ENCODE results near the gene ERN1.

ERN1 gene

GRCh38 chr17:64055183-64056142 is 74.5 kb downstream of the ERN1 start:
- DNase-seq (ENCODE audit: low read depth), result no peak
- no peak for TF ChIP-seq CTCF (IDR thresholded peaks at IDR 0.05; ENCODE audit: low read length, missing control alignments)

DNA sequence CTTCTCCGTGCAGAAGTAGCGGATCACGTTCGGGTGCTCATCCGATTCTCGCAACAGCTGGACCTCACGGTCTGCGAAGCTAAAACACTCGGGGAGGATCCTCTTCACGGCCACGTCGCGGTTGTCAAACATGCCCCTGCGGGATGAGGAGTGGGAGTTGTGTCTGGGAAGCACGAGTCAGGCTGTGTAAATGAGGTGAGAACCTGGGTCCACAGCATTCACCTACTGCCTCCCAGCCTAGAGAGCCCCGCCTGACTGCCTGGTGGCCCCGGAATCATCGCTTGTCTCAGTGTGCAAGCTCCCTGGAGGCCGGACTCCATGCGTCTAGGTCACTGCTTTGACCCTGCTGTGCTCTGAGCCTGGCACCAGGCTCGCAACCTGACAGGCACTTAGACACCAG is 75.6 kb downstream of the ERN1 start:
- DNase-seq (ENCODE audit: low read depth), result no peak
- TF ChIP-seq CTCF (IDR thresholded peaks at IDR 0.05; ENCODE audit: low read length, missing control alignments), result no peak
- no peak overlapping the region for H3K4me3 ChIP-seq (replicated peaks; ENCODE audit: low read depth, low read length)

More at GRCh38 chr17:64055183-64056142, 74.5 kb downstream of the ERN1 start:
- H3K4me3 ChIP-seq (replicated peaks; ENCODE audit: low read depth, low read length), result no peak overlapping the region

DNA sequence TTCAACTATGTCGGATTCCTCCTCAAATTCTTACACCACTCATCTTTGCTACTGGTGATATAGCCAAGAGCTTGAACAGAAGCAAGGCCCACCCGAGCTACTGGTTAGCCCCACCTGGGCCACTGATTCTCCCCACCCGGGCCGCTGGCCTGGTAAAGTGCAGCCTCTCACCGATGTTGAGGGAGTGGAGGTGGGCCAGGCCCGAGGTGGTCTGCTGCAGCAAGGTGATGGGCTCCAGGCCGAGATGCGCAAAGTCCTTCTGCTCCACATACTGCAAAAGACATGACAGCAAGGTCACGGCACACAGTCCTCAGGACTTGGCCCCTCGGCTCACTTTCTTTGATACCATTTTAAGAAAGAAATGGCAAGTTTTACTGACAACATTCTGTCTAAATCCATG is 76.8 kb downstream of the ERN1 start:
- H3K4me3 ChIP-seq (replicated peaks; ENCODE audit: low read depth, low read length), result no peak overlapping the region
- TF ChIP-seq CTCF (IDR thresholded peaks at IDR 0.05; ENCODE audit: low read length, missing control alignments), result no peak
- DNase-seq (ENCODE audit: low read depth), result no peak

DNA sequence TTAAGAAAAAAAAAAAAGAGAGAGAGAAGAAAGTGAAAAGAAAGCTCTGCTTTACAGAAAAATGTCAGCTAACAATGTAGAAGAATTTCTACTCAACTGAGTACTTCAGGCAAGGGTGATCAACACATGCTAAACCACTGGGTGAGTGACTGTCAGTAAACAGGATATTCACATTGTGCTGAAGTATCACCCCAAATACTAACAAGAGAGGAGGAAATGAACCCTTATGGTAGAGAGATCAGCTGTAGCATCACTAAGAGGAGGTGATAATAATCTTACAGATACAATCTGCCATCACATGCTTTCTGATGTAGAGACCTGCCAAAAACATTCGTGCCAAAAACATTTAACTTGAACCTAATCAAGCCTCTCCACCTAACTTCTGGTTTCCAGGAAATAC is 78.8 kb downstream of the ERN1 start:
- no peak overlapping the region for H3K4me3 ChIP-seq (replicated peaks; ENCODE audit: low read depth, low read length)
- no peak for DNase-seq (ENCODE audit: low read depth)
- TF ChIP-seq CTCF (IDR thresholded peaks at IDR 0.05; ENCODE audit: low read length, missing control alignments), result no peak

DNA sequence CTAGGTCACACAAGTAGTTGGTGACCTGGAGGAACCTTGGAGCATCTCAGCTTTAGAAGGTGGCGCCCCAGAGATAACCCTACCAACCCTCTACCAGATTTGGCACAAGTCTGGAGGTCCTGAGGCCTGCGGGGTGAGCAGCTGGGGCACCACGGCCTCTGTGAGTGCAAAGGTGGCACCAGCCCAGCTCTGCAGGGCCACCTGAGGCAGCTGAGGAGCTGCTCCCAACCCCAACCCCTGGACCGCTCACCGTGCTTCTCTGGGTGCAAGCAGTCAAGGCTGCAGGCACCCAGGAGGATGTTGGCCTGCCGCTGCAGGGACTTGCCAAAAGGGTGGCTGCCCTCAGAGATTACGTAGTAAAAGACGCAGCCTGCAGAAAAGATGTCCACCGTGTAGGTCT is 81.1 kb downstream of the ERN1 start:
- no peak for TF ChIP-seq CTCF (IDR thresholded peaks at IDR 0.05; ENCODE audit: low read length, missing control alignments)
- no peak for DNase-seq (ENCODE audit: low read depth)
- no peak overlapping the region for H3K4me3 ChIP-seq (replicated peaks; ENCODE audit: low read depth, low read length)

- no peak for TF ChIP-seq CTCF (IDR thresholded peaks at IDR 0.05; ENCODE audit: low read length, missing control alignments)
- H3K4me3 ChIP-seq (replicated peaks; ENCODE audit: low read depth, low read length), result no peak overlapping the region
- DNase-seq (ENCODE audit: low read depth), result no peak
These were observed 84.8 kb downstream of the ERN1 start for GRCh38 chr17:64045176-64045575.

Data from fibroblast of pulmonary artery (primary cell).